GM19455 (cell line): ENCODE measurements around the gene SPPL2A.
A peak's percentile ranks its signal among the peaks of the same experiment; 100 is the strongest.
"Not testable (repeated sequence)": the region's sequence is repeated elsewhere in the genome, so short reads cannot be mapped to it uniquely, and the experiment has no call there.

ENCODE experiments used
- ATAC-seq: cut with Tn5 transposase; IDR thresholded peaks from one replicate; pipeline ENCODE4 v1.9.1; 2021; ENCODE audit not compliant: unreplicated experiment

Gene SPPL2A, protein sequence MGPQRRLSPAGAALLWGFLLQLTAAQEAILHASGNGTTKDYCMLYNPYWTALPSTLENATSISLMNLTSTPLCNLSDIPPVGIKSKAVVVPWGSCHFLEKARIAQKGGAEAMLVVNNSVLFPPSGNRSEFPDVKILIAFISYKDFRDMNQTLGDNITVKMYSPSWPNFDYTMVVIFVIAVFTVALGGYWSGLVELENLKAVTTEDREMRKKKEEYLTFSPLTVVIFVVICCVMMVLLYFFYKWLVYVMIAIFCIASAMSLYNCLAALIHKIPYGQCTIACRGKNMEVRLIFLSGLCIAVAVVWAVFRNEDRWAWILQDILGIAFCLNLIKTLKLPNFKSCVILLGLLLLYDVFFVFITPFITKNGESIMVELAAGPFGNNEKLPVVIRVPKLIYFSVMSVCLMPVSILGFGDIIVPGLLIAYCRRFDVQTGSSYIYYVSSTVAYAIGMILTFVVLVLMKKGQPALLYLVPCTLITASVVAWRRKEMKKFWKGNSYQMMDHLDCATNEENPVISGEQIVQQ

DNA sequence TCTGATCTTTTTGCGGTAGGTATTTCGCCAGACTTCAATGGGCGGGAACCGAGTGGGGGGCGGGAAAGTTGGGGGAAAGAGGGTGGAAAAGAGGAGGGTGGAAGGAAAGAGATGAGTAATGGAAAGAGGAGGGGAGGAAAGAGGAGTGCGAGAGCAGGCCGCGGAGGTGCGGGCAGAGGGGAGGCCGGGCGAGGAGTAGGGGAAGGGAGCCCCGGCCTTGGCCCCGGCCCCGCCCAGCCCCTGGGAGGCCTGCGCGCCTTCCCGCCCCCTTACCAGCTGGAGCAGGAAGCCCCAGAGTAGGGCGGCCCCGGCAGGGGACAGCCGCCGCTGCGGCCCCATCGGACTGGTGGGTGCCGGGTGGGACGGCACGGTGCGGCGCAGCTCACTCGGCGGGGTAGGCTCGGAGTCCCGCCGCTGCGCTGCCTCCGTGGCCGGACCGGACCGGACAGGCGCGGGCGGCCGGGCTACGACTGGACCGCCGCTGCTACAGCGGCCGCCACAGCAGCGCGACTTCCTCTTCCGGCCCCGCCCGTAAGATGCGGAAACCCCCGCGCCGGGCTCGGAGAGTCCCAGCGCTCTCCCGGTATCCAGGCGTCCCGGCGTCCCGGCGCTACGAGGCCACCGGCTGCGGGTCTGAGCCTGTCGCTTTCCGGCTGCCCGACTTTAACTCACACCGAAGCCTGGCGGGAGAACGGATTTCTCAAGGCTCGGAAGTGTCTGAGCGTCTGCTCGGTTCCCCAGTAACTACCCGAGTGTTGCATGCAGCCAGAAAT lies at the start of gene SPPL2A:
SPPL2A (minus strand) TSS at position 512 of the 773 bp plus-strand sequence; CDS start at position 339, 173 bp downstream.
- peak; percentile 93 for ATAC-seq

DNA sequence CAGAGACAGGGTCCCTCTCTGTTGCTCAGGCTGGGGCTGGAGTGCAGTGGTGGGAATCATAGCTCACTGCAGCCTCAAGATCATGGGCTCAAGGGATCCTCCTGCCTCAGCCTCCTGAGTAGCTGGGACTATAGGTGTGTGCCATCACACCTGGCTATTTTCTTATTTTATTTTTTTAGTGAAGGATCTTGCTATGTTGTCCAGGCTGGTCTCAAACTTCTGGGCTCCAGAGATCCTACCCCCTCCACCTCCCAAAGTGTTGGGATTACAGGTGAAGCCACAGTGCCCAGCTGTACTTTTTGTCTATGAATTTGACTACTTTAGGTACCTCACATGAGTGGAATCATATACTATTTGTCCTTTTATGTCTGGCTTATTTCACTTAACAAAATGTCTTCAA lies 49.1 kb upstream of the SPPL2A start:
- no peak for ATAC-seq

DNA sequence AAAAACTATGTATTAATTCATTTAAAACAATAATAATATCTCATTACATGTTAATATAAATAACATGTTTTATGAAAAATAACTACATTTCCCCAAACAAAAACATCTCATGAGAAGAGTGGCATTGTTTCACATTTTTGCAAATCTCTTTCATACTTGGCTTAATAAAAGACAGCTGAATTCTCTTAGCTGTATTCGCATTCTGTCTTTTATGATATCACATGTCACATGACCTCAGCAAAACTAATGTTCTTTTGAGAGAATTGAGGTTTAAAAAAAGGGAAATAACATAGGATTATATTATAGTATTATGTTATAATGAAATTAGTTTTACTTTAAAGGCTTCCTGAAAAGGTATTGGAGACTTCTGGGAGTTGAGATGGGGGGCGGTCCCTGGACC lies 48.4 kb upstream of the SPPL2A start:
- ATAC-seq = no peak

DNA sequence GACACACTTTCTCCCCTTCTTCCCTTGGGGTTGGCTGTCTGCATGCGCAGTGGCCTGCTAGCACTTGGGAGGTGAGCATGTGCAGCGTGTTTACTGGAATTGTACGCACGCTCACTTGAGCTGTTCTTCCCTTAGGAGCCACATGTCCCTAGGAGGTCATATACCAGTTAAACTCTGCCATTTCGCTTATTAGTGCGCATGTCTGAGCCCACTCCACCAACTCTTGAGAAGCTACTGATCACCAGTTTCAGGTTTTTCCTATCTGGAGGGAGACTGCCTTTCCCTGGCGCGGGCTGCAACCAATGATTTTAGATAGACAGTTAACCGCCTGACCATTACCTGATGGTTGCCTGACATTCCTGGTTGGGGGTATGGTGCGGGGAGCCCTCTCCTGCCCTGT lies 47.6 kb upstream of the SPPL2A start:
- ATAC-seq = no peak

DNA sequence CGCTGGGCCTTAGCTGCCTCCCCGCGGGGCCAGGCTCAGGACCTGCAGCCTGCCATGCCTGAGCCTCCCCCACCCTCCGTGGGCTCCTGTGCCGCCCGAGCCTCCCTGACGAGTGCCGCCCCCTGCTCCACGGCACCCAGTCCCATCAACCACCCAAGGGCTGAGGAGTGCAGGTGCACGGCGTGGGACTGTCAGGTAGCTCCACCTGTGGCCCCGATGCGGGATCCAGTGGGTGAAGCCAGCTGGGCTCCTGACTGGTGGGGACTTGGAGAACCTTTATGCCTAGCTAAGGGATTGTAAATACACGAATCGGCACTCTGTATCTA lies 46.6 kb upstream of the SPPL2A start:
- ATAC-seq = not testable (repeated sequence)

DNA sequence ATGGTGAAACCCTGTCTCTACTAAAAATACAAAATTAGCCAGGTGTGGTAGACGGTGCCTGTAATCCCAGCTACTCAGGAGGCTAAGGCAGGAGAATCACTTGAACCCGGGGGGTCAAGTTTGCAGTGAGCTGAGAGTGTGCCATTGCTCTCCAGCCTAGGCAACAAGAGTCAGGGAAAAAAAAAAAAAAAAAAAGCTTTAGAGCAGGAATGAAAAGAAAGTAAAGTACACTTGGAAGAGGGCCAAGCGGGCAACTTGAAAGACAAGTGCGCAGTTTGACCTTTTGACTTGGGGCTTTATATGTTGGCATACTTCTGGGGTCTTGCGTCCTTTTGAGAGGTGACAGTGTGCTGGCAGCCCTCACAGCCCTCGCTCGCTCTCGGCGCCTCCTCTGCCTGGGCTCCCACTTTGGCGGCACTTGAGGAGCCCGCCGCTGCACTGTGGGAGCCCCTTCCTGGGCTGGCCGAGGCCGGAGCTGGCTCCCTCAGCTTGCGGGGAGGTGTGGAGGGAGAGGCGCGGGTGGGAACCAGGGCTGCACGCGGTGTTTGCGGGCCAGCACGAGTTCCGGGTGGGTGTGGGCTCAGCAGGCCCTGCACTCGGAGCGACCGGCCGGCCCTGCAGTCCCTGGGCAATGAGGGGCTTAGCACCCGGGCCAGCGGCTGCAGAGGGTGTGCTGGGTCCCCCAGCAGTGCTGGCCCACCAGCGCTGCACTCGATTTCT lies 46.1 kb upstream of the SPPL2A start:
- ATAC-seq = not testable (repeated sequence)

DNA sequence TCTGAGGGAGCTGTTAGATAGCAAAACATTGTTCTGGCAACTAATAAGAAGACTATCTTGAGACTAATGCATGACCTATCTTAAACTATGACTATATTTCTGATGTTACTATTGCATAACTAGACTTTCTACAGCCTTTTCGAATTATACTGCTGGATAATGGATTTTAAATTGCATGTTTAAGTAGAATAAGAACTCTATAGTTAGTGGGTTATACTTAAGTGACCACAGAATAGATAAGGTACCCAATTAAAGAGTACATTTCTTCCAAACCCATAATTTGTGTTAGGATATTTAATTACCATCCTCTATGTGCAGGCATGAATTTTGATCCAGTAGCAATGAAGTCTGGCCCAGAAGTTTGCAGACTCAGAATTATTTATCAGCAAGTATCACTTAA lies 44.6 kb upstream of the SPPL2A start:
- ATAC-seq = no peak

DNA sequence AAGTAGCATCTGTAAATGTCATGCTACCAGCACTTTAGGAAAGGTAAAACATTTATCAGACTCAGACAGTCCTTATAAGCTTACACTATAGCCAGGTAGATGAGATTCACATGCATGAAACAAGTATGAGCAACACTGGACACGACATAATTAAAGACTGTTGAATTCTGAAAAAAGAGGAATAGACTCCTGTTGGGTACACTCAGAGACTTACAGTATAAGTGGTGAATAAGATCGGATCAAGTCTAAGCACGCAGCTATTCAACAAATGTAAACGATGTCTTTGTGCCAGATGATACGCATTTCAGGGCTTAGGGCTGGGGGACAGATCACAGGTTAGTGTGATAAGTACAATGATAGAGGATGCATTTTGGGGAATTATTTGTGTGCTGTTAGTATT lies 43.2 kb upstream of the SPPL2A start:
- no peak for ATAC-seq

DNA sequence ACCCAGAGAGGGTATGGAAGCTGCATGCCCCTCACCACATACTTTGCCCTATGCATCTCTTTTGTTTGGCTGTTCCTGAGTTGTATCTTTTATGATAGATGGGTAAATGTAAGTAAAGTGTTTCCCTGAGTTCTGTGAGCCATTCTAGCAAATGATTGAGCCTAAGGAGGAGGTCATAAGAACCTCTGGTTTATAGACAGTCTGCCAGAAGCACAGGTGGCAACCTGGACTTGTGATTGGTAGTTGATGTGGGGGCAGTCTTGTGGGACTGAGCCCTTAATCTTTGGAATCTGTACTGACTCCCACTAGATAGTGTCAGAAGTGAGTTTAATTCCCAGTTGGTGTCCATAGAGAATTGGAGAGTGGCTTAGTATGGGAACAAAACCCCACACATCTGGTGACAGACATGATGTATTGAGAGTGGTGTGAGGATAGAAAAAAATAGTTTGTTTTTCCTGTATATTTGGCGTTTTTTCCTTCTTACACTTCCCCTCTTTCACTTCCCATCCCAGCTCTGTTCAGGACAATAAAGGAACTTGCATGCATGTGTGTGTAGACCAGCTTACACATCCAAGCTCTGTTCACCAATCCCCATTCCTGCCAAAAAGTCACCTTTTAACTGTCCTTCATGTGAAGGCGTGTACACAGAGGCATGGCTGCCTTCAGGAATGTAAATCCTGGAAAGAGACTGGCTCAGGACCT lies 38.1 kb upstream of the SPPL2A start:
- no peak for ATAC-seq

DNA sequence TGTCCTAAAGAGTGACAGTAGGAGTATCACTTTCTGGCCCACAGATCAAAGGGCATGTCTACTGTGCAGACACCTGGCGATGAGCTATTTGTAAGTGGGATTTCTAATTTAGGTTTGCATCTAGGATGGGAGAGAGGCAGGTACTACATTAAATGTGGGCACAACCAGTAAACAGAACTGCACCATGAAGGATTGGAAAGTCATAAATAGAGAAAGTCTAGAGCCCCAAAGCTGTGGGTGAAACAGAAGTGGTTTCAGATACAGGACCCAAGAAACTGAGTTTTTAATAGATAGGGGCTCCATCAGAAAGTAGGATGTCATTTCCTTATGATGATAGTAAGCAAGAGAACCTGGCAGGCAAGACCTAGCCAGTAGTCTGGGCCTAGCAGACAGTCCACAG lies 35.2 kb upstream of the SPPL2A start:
- no peak for ATAC-seq

DNA sequence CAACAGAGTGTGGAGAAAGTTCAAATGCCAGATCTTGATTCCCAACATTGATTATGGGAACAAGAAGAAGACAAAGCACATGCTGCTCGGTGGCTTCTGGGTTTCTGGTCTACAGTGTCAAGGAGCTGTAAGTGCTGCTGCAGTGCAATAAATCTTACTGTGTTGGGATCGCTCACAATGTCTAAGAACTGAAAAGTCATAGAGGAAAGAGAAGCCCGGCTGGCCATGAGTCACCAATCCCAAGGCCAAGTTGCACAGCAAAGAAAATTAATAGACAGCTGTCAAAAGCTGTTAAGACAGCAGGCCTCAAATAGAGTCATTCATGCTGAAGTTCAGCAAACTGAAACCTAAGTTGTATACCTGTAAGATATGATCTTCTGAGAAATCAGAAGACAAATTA lies 33.2 kb upstream of the SPPL2A start:
- no peak for ATAC-seq

DNA sequence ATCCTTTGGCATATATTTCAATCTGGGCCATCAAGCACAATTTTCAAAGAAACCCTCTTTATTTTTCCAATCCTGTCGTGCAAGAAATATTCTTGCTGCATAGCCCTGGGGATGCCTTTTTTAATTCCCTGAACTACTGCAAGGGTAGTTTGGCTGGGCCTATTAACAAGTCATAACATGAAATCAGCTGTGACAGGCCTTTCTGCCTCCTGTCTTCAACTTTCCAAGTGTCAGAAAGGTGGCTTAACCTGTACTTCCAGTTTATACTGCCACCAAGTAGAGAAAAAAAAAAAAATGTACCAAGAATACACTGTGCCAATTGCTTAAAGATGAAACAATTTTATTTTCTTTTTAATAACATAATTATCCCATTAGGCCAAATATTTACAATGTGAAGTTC lies 32.4 kb upstream of the SPPL2A start:
- ATAC-seq = no peak

DNA sequence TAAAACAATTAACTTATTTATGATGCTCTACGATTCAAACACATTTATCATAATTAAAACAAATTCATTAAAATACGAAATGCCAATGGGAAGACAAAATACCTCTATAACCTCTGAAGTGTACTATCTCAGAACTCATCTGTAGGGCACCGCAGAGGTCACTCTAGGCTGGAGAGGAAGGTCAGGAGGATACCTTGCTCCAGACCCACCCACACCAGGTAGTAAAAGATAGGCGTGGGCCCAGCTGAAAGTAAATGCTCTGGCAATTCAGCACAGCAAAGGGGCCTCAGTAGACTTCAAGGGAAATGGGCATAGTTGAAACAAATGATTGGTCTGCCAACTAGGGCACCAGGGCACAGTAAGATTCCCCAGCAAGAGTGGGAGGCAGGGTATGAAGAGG lies 26.0 kb upstream of the SPPL2A start:
- ATAC-seq = no peak

DNA sequence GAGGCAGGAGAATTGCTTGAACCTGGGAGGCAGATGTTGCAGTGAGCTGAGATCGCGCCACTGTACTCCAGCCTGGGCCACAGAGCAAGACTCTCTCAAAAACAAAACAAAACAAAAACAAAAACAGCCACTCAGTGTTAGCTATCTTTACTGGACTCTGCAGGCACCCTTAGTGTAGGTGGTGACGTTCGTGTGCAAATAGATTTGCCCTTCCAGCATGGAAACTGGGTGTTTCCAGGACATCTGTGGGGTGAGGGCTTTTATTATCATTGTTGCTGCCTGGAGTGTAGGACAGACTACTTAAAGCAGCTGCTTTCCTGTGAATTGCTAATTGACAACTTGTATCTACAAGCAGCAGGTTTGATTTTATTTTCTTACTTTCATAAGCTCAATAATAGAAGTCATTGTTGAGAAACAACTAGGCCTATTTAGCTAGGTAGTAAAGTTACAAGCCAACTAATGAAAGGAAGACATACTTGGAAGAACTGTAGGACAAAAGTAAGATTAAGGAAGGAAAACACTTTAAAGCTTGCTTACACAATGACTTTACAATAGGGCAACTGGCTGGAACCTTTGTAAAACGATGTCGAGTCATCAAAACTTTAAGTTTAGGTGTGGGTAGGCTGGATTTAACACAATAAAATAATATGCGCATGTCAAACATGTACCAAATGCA lies 25.4 kb upstream of the SPPL2A start:
- ATAC-seq = no peak

DNA sequence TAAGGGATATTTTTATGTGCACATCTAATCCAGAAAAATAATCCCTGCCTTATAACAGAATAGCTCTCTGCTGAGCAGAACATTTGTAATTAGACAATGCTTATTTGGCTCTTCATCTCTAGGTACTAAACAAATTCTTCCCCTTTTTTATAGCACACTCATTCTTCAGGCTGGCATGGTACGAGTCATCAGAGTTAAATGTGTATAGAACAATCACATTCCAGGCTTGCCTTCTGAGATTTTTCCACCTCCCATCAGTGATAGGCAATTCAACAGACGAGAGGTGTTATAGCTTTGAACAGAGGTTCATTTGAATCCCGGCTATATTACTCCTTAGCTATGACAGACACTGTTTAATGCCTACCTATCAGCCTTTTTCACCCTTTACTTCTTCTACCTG lies 21.4 kb upstream of the SPPL2A start:
- ATAC-seq = no peak

DNA sequence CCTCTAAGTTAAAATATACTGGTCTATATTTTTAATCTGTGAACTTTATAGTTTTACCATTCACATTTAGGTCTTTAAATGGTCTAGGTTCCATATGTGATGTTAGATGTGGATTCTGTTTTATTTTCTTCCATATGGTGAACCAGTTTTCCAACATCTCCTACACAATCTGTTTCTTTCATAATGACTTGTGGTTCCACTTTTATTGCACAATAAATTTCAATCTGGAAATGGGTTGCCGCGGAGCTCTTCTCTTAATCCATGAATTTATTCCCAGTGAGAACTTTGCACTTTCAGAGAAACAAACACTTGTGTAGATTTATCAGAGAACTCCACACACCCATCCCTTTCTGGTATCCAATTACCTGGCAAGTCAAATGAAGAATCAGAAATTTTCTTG lies 20.9 kb upstream of the SPPL2A start:
- ATAC-seq = no peak

DNA sequence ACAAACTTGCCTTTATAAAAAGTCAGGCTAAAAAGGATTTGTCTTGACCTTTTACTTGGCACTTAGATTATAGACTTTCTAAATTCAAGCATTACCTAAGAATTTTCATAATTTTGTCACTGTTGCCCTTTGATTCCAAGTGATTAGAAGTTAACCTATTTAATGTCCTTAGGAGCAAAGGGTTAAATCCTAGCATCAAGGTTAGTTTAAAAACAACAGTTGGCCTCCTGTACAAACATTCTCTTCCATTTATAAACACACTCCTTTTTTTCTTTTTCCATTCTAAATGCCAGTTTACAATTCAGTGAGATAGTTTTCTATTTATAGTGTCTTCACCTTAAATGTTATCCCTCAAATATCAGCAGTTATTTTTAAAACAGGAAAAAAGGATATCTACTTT lies 18.4 kb upstream of the SPPL2A start:
- ATAC-seq = no peak

DNA sequence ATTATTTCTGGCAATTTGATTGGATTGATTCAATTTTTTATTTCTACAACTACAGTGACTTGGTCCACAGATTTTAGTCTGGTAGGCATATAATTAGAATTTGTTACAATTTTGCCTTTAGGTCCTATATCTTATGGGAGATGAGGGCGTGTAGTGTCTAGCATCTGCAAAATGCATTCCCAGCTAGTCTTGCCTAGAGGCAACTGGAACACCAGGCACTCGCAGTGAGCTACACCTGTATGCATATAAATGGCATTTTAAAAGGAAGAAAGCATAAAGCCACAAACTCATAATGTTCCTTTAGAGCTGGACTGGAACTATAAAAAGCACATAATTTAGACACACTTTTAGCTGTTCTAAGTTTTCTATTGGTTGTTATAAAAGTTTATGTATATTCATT lies 17.9 kb upstream of the SPPL2A start:
- no peak for ATAC-seq

DNA sequence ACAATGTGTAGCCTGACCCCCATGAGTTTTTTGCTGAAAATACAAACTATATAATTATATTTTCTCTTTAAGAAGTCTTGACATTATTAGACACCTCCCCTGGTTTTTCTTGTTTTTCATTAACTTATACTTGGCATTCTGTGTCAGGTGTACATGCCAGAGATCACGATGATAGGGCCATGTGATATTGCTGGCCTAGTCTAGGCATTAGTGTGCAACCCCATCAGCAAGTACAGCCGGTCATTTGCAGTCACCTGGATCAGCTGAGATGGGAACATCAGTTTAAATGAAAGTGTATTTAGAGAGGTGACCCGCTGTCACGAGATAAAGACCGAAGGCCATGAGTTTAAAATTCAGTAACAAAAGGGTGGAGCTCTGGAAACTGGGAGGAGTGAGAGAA lies 12.6 kb upstream of the SPPL2A start:
- ATAC-seq = no peak

DNA sequence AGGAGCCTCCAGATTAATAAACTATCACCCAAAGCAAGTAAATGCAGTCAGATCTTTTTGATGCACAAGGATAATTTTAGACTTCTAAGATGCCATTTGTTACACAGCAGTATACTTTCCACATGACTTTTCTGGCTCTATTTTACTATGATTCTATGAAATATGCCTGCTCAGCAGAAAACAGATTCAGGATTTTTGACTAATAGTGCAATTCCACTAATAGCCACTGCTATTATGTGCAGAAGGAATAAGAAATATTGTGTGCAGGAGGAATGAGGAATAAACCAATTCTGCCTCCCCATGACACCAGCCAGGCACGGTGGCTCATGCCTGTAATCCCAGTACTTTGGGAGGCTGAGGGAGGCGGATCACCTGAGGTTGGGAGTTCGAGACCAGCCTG lies 11.5 kb upstream of the SPPL2A start:
- no peak for ATAC-seq

DNA sequence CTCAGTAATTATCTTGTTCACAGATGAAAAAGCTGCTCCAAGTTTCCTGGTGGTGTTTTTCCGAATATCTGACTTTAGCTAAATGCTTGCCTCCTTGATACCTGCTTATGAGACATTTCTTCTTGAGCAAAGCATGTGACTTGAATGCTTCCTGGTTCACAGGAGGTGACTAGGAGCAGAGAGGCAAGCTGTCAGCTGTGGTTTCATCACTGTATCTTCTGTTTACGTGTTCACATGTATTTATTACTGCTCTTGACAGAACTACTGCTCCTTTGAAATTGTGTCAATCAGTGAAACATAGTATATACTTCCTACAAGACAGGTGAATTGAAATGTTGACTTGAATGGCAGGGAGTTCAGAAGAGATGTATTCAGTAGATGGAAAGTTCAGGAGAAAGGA lies 8.9 kb upstream of the SPPL2A start:
- no peak for ATAC-seq
